Naive thymus-derived CD4-positive, alpha-beta T cell (primary cell): ENCODE data around the gene PPP1R14D. TPM values are rescaled to one million over a fixed set of nuclear protein-coding genes. Genes with fewer than 3 reads are reported as not detected.

Experiments used
- ATAC-seq: fragments of 150-1000 bp; cut with Tn5 transposase; 2 replicates; pipeline ENCODE4 v1.10.0; 2021; ENCODE audit warnings: mild to moderate bottlenecking, moderate library complexity
- CTCF ChIA-PET: fragments of 350-600 bp; sonication (Branson Sonifier 250); formaldehyde crosslinking; loops from one replicate; lab custom pipeline; 2021; ENCODE audit warnings: antibody characterized with exemption; lab: Charles Lee
- POLR2A ChIA-PET: fragments of 350-600 bp; sonication (Branson Sonifier 250); formaldehyde crosslinking; loops from one replicate; lab custom pipeline; 2021; ENCODE audit warnings: antibody characterized with exemption, inconsistent platforms; lab: Charles Lee
- DNase-seq, 9 donors: peaks; one replicate each; pipeline versions ENCODE4 v3.0.0 to v3.0.0-alpha.2; 2020 to 2022; ENCODE audit warnings: mixed read lengths in 1 of 9
- H3K27ac ChIP-seq: one replicate; pipeline ENCODE4 v1.7.0; 2013; ENCODE audit warnings: mild to moderate bottlenecking, low read depth, low read length, moderate library complexity
- H3K27me3 ChIP-seq, 2 donors: one replicate each; pipeline ENCODE4 v1.7.0; 2013; ENCODE audit warnings: low read length in 2 of 2, mild to moderate bottlenecking in 2 of 2, moderate library complexity in 2 of 2; ENCODE audit not compliant: control insufficient read depth in 2 of 2, insufficient read depth in 2 of 2
- H3K36me3 ChIP-seq, 3 experiments: 1 replicate in 2 of 3; 2 replicates in 1 of 3; pipeline ENCODE4 v1.7.0; 2013; ENCODE audit warnings: low read length in 3 of 3, mild to moderate bottlenecking in 3 of 3, moderate library complexity in 1 of 3; ENCODE audit not compliant: insufficient read depth in 3 of 3, control insufficient read depth in 2 of 3
- H3K4me1 ChIP-seq, 2 donors: one replicate each; pipeline ENCODE4 v1.7.0; 2013; ENCODE audit warnings: low read length in 2 of 2, mild to moderate bottlenecking in 2 of 2, moderate library complexity in 1 of 2; ENCODE audit not compliant: control insufficient read depth in 2 of 2, insufficient read depth in 2 of 2
- H3K4me3 ChIP-seq: 2 replicates; pipeline ENCODE4 v1.7.0; 2013; ENCODE audit warnings: mild to moderate bottlenecking, low read length
- H3K9me3 ChIP-seq, 3 experiments: 1 replicate in 2 of 3; 2 replicates in 1 of 3; pipeline ENCODE4 v1.7.0; 2013; ENCODE audit warnings: low read length in 3 of 3; ENCODE audit not compliant: control insufficient read depth in 2 of 3
- H3K27ac Mint-ChIP-seq, 9 donors: one replicate each; pipeline ENCODE4 v1.8.0; 2020 to 2022; ENCODE audit warnings: mixed read lengths in 9 of 9, mild to moderate bottlenecking in 8 of 9, moderate library complexity in 5 of 9, inconsistent platforms in 2 of 9
- H3K27me3 Mint-ChIP-seq, 5 donors: one replicate each; pipeline ENCODE4 v1.8.0; 2021 to 2022; ENCODE audit warnings: mixed read lengths in 5 of 5, mild to moderate bottlenecking in 1 of 5
- H3K36me3 Mint-ChIP-seq, 5 donors: one replicate each; pipeline ENCODE4 v1.8.0; 2020 to 2022; ENCODE audit warnings: mixed read lengths in 5 of 5, mild to moderate bottlenecking in 3 of 5, inconsistent platforms in 1 of 5
- H3K4me1 Mint-ChIP-seq, 7 donors: one replicate each; pipeline ENCODE4 v1.8.0; 2020 to 2022; ENCODE audit warnings: mixed read lengths in 7 of 7, mild to moderate bottlenecking in 3 of 7, inconsistent platforms in 1 of 7
- H3K4me3 Mint-ChIP-seq, 10 donors: one replicate each; pipeline ENCODE4 v1.8.0; 2020 to 2022; ENCODE audit warnings: mild to moderate bottlenecking in 10 of 10, mixed read lengths in 10 of 10, moderate library complexity in 6 of 10, inconsistent platforms in 2 of 10
- H3K9me3 Mint-ChIP-seq, 11 donors: one replicate each; pipeline ENCODE4 v1.8.0; 2020 to 2022; ENCODE audit warnings: mixed read lengths in 11 of 11, mild to moderate bottlenecking in 4 of 11, inconsistent platforms in 1 of 11, moderate library complexity in 1 of 11
- intact Hi-C, 2 donors: fragments of 100-400 bp; cut with micrococcal nuclease; formaldehyde crosslinking; loops; one replicate each; pipeline ENCODE4 v1.15.1; 2023
- polyA plus RNA-seq, 2 donors: library from polyadenylated mRNA; unstranded; fragments of 300-500 nt; fragmentation: Illumina TruSeq; gene quantifications; one replicate each; pipeline ENCODE4 v1.2.3, GENCODE V29; 2021
- total RNA-seq, 6 experiments: library from RNA in 5 of 6; stranded (reverse) in 5 of 6; gene quantifications; 1 replicate in 5 of 6; 2 replicates in 1 of 6; pipeline ENCODE4 v1.2.3 and lab custom pipeline; 2021 to 2026

The PPP1R14D gene
- total and polyA plus RNA-seq, 7 experiments from 2014 or later: not detected

- H3K4me1 Mint-ChIP-seq: peaks cover 24 to 46% (median 36%) of the 10 kb centered on the region in 7 donors
- POLR2A ChIA-PET: interaction anchor here (1.1 to 2.7 kb wide), 3 partner anchors 12 to 75 kb away, joined by 3 to 13 read pairs (median 4); partner anchors contain the start of genes RAD51 and RMDN3
- Histone ChIP-seq H3K36me3 (peaks cover 0 to 45% (median 2%) of the 10 kb centered on the region in 3 experiments), H3K27me3 (no peaks in the 10 kb centered on the region), H3K9me3 (no peaks in the 10 kb centered on the region), H3K4me1 (peaks cover 10 to 27% of the 10 kb centered on the region in 2 donors), H3K27ac (peak within 1 kb of the TSS; percentile 59), H3K4me3 (no peak within 1 kb of the TSS)
- H3K4me3 Mint-ChIP-seq: peak within 1 kb of the TSS; percentile 42 to 73 (median 62)
- ATAC-seq: peak; percentile 58
- intact Hi-C loops: loop anchor here (2.0 to 5.0 kb wide), 2 partner anchors 15 to 177 kb away; partner anchors contain the start of genes KNL1 (in 1 of the 2) and RMDN3 (in 1 of the 2)
- peak in 7 of 9 donors; percentile 33 to 71 (median 45) for DNase-seq
- CTCF ChIA-PET: interaction anchor here (0.8 to 1.5 kb wide), 2 partner anchors 13 kb away, joined by 3 to 6 read pairs; no protein-coding TSS in a partner anchor
- H3K27me3 Mint-ChIP-seq: no peaks in the 10 kb centered on the region
- H3K9me3 Mint-ChIP-seq: no peaks in the 10 kb centered on the region
- peak within 1 kb of the TSS; percentile 80 to 93 (median 88) for H3K27ac Mint-ChIP-seq
- peaks cover 0 to 11% (median 3%) of the 10 kb centered on the region in 5 donors for H3K36me3 Mint-ChIP-seq
These were observed 59.0 kb downstream of the PPP1R14D start, which contains the start of gene C15orf62 for GRCh38 chr15:40769274-40770146. Gene C15orf62, plus strand, starts transcription at chr15:40769980. Its CDS starts 516 bp downstream, at chr15:40770496.

GRCh38 chr15:40768521-40769273 lies 59.8 kb downstream of the PPP1R14D start:
- peaks cover 0 to 40% (median 0%) of the 10 kb centered on the region in 3 experiments for H3K36me3 ChIP-seq
- no peak overlapping the region for H3K4me3 ChIP-seq
- peak overlapping the region in 8 of 10 donors; percentile 23 to 73 (median 58) for H3K4me3 Mint-ChIP-seq
- no peaks in the 10 kb centered on the region for H3K27me3 Mint-ChIP-seq
- ATAC-seq: no peak
- POLR2A ChIA-PET: interaction anchor here (1.1 to 2.7 kb wide), 3 partner anchors 11 to 74 kb away, joined by 3 to 13 read pairs (median 4); partner anchors contain the start of genes RAD51 and RMDN3
- H3K27me3 ChIP-seq: no peaks in the 10 kb centered on the region
- DNase-seq: no peak
- no peaks in the 10 kb centered on the region for H3K9me3 Mint-ChIP-seq
- H3K9me3 ChIP-seq: no peaks in the 10 kb centered on the region
- peaks cover 11 to 29% of the 10 kb centered on the region in 2 donors for H3K4me1 ChIP-seq
- H3K27ac ChIP-seq: peak overlapping the region; percentile 59
- intact Hi-C loops: loop anchor here (2.0 to 5.0 kb wide), 2 partner anchors 14 to 176 kb away; partner anchors contain the start of genes KNL1 (in 1 of the 2) and RMDN3 (in 1 of the 2)
- H3K36me3 Mint-ChIP-seq: peaks cover 0 to 7% (median 0%) of the 10 kb centered on the region in 5 donors
- peak overlapping the region; percentile 68 to 93 (median 87) for H3K27ac Mint-ChIP-seq
- peaks cover 24 to 48% (median 39%) of the 10 kb centered on the region in 7 donors for H3K4me1 Mint-ChIP-seq
- CTCF ChIA-PET: interaction anchor here (1.5 kb wide), 1 partner anchor 14 kb away, joined by 6 read pairs; no protein-coding TSS in a partner anchor

GRCh38 chr15:40767838-40768500 lies 60.5 kb downstream of the PPP1R14D start:
- no peak overlapping the region for H3K4me3 ChIP-seq
- no peaks in the 10 kb centered on the region for H3K27me3 Mint-ChIP-seq
- no peak for DNase-seq
- H3K4me1 Mint-ChIP-seq: peaks cover 24 to 51% (median 46%) of the 10 kb centered on the region in 7 donors
- ATAC-seq: no peak
- no peaks in the 10 kb centered on the region for H3K27me3 ChIP-seq
- intact Hi-C loops: loop anchor here (2.0 to 5.0 kb wide), 2 partner anchors 13 to 176 kb away; partner anchors contain the start of genes KNL1 (in 1 of the 2) and RMDN3 (in 1 of the 2)
- H3K36me3 Mint-ChIP-seq: peaks cover 0 to 3% (median 0%) of the 10 kb centered on the region in 5 donors
- H3K36me3 ChIP-seq: peaks cover 0 to 33% (median 0%) of the 10 kb centered on the region in 3 experiments
- ChIA-PET CTCF (no interaction called here), POLR2A (no interaction called here)
- no peaks in the 10 kb centered on the region for H3K9me3 Mint-ChIP-seq
- H3K4me3 Mint-ChIP-seq: peak overlapping the region in 1 of 10 donors; percentile 39
- H3K27ac Mint-ChIP-seq: peak overlapping the region in 6 of 9 donors; percentile 50 to 92 (median 72)
- peak overlapping the region; percentile 59 for H3K27ac ChIP-seq
- no peaks in the 10 kb centered on the region for H3K9me3 ChIP-seq
- H3K4me1 ChIP-seq: peaks cover 17 to 29% of the 10 kb centered on the region in 2 donors

GRCh38 chr15:40766906-40767837 lies 61.3 kb downstream of the PPP1R14D start:
- no peaks in the 10 kb centered on the region for H3K9me3 ChIP-seq
- H3K36me3 ChIP-seq: peaks cover 0 to 27% (median 0%) of the 10 kb centered on the region in 3 experiments
- ATAC-seq (no peak), DNase-seq (no peak)
- Mint-ChIP-seq H3K4me3 (no peak overlapping the region), H3K4me1 (peaks cover 24 to 55% (median 49%) of the 10 kb centered on the region in 7 donors), H3K27me3 (no peaks in the 10 kb centered on the region), H3K36me3 (peaks cover 0 to 3% (median 0%) of the 10 kb centered on the region in 5 donors), H3K27ac (peak overlapping the region in 2 of 9 donors; percentile 48 to 59), H3K9me3 (no peaks in the 10 kb centered on the region)
- no peaks in the 10 kb centered on the region for H3K27me3 ChIP-seq
- H3K4me1 ChIP-seq: peaks cover 17 to 29% of the 10 kb centered on the region in 2 donors
- H3K4me3 ChIP-seq: no peak overlapping the region
- H3K27ac ChIP-seq: no peak overlapping the region
- CTCF ChIA-PET: no interaction called here
- intact Hi-C loops: loop anchor here in 1 of 2 donors (5.0 kb wide), 1 partner anchor 175 kb away; the partner anchor contains the start of gene KNL1
- POLR2A ChIA-PET: interaction anchor here (1.2 kb wide), 1 partner anchor 73 kb away, joined by 3 read pairs; no protein-coding TSS in a partner anchor
